Erythroblast (primary cell): Measurements from ENCODE around the gene SPIB.
"Not testable (repeated sequence)": the region's sequence is repeated elsewhere in the genome, so short reads cannot be mapped to it uniquely, and the experiment has no call there.

Source experiments
- GATA1 ChIP-seq: IDR thresholded peaks from 2 replicates; pipeline ENCODE4 v1.6.1; 2011; ENCODE audit warnings: low read depth, mild to moderate bottlenecking, control low read depth, low read length, moderate library complexity
- POLR2A ChIP-seq: IDR thresholded peaks from 2 replicates; pipeline ENCODE4 v1.6.1; 2011; ENCODE audit warnings: mild to moderate bottlenecking, low read length

DNA sequence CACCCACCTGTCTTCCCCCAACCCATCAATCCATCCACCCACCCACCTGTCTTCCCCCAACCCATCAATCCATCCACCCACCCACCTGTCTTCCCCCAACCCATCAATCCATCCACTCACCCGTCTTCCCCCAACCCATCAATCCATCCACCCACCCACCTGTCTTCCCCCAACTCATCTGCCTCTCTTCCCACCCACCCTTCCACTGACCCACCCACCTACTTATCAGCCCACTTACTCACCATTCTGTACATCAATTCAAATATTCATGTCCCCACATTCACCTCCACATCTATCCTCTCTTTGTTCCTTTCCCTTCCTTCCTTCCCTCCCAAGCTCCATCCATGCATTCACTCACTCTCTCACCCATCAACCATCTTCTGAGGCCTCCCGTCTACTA is 20.4 kb downstream of the SPIB start:
- TF ChIP-seq POLR2A, GATA1: not testable (repeated sequence)
